Measurements from ENCODE around the gene CCDC13.

The CCDC13 gene

DNA sequence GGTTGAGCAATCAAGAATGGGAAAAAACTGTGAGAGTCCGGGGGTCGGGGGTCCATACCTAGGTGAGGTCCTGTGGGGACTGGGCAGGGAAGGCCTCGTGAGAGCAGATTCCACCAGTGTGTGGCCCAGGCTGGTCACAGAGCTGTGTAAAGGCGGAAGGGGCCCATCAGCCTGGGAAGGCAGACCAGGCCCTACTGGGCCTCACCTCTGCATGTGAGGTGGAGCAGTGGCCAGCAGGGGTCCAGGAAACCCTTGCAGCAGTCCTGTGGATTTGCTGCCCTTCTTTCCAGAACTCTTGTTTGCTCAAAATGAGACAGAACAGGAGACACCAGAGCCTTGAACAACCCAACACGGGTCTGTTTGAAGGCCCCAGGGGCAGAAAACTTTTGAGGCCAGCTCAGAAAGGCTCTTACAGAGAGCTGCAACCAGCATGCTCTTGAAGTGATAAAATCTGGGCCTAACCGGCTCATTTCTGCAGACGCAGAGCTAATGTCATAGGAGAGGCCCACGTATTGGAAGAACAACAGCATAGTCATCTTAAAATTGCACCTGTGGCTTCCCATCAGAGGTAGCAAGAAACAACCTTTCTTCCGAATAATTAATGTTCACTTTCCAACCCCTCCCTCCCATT is 40.1 kb downstream of the CCDC13 start:
- DNase-seq: no peak

GRCh38 chr3:42732196-42732828 is 40.7 kb downstream of the CCDC13 start:
- DNase-seq: no peak

DNA sequence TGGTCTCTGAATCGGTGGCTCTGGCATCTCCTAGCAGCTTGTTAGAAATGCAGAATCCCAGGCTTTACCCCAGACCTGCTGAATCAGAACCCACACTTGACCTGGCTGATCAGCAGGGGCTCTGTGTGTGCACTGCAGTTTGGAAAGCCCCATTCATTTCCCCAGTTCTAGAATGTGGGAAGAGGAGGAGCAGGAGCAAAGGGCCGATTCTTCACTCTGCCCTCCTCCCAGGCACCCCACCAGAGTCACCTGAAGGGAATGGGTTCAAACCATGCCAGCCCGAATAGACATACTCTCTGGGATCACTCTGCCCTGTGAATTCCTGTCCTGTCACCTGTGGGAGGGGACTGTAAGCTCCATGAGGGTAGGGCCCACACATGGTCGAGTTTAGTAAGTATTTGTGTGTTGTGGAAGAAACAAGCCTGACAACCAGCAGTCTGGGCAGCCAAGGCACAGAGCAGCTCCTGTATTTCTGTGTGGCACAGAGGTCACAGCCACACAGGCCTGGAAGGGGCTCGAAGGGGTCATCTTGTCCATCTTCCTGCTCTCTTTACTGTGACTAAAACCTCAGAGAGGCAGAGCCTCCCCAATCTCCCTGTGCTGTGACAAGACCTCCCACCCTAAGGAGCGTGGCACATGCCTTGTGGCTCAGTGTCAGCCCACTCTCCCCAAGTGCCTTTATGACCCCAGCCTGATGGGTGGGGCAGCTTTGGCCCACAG is 41.4 kb downstream of the CCDC13 start:
- DNase-seq: no peak

DNA sequence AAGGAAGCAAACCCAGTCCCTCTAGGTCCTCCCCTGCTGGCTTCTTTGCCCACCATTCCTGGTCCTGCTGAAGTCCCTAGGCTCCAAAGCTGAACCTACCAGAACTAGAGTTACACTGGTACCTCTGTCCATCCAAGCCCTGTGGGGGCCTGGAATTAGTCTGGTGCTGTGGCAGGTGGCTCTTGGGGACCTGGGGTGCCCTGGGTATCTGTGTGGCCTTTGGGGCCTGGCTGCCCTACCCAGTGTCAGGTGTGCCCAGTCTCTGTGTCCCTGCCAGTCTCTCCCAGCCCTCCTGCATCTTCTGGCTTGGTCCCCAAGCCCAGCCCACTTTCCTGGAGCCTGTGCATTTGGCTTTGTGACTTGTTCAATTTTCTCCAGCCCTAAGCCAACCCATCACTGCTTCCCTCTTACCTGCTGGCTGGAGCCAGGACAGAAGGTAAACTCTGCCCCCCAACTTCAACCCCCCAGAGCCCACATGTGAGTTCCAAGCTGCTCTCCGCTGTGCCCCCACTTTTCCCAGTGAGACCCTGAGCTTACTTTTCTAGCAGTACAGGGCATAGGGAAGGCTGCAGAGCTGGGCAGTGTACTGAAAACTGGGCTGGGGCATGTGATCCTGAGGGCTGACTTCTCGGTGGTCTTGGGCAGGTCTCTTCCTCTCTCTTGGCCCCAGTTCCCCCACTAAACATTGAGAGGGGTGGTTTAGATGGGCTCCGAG is 42.2 kb downstream of the CCDC13 start:
- no peak for DNase-seq

GRCh38 chr3:42730294-42730693 is 42.8 kb downstream of the CCDC13 start:
- DNase-seq: no peak

DNA sequence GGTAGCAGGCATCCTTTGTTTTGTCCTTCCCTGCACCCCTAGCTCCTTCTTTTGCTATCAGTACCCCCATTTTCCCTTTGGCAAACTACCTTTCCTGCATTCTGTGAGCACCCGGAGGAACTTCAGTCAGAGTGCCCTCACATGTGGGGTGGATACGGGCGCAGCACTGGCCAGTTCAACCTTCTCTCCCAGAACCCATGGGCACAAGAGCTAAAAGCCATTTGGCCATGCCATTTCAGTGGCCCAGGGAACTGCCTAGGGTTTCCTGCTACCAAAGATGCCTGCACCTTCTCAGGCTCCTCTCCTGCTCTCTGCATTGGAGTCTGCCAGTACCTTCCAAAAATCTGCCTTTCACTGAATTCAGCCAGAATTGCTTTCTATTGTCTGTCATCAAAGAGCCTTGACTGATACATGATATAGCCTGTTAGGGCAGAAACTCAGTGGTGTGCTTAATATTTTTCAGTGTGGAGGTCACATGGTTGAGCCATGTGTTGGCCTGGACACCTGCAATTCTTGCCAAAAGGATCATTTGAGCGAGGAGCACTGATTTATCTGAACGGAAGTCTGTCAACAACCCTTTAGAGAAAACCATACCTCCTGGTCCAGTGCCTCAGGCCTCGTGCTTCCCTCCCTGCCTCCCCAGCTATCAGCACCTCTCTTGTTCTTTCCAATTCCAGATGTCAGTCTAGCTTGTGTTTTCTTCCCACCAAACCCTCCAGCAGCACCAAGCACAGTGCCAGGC is 43.5 kb downstream of the CCDC13 start:
- no peak for DNase-seq

GRCh38 chr3:42728668-42729364 is 44.2 kb downstream of the CCDC13 start:
- no peak for DNase-seq

GRCh38 chr3:42728056-42728455 is 45.0 kb downstream of the CCDC13 start:
- no peak for DNase-seq

DNA sequence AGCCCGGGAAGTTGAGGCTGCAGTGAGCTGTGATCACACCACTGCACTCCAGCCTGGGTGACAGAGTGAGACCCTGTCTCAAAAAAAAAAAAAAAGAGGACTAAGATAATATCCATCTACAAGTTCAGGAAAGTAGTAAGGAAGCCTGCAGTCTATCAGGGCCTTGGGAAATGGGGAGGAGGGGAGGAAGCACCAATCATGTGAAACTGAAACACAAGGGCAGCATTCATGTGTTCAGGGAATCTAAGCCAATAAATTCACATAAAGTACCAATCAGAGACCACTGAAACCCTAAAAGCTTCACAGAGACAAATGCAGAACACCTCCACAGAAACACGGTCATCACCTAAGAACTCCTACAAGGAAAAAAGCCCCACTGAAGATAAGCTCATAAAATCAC is 47.6 kb downstream of the CCDC13 start:
- DNase-seq: no peak

DNA sequence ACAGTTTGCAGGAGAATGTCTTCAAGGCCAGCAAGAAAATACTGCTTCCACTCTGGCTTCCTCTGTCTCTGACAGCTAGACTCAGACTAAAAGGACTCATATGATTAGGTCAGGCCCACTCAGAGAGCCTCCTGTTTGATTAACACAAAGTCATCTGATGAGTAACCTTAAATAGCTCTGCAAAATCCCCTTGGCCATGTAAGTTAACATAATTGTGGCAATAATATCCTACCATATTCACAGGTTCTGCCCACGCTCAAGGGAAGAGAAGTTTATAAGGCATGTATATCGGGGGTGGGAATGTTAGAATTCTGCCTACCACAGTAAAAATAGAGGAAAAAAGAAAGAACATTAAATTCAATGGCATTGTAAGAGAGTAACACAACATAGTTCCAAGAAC is 49.8 kb downstream of the CCDC13 start:
- DNase-seq: no peak

All from CD4-positive, alpha-beta T cell treated with Interferon alpha-2 for 1 hour (primary cell).